G401 (cell line): ENCODE data around the gene DGUOK. TPM values are rescaled to one million over a fixed set of nuclear protein-coding genes. Genes with fewer than 3 reads are reported as not detected.
A peak's percentile ranks its signal among the peaks of the same experiment; 100 is the strongest.
"Not testable (repeated sequence)": the region's sequence is repeated elsewhere in the genome, so short reads cannot be mapped to it uniquely, and the experiment has no call there.

ENCODE experiments used
- DNase-seq: peaks from one replicate; pipeline ENCODE4 v3.0.0-alpha.2; 2015; ENCODE audit warnings: low spot score
- in situ Hi-C: cut with HindIII; loops from 2 replicates; pipeline ENCODE4 v1.10.0; 2016; ENCODE audit warnings: low sequenced_read_pairs, mixed read lengths
- total RNA-seq: library from RNA; depleted of rRNA; stranded (reverse); fragments of >200 nt; shearing (Covaris generic); gene quantifications from 2 replicates; pipeline ENCODE4 v1.2.3, GENCODE V29; 2014

The DGUOK gene
- total RNA-seq, 1 experiment from 2014 or later = 68.9 TPM

GRCh38 chr2:73897934-73898333 lies 28.7 kb upstream of the DGUOK start:
- no peak for DNase-seq
- in situ Hi-C loops = no loop called here

GRCh38 chr2:73899801-73900336 lies 26.8 kb upstream of the DGUOK start:
- in situ Hi-C loops = no loop called here
- DNase-seq = no peak

- in situ Hi-C loops = no loop called here
- DNase-seq = no peak
Observed at GRCh38 chr2:73901143-73901542, 25.5 kb upstream of the DGUOK start.

GRCh38 chr2:73902284-73902683 lies 24.4 kb upstream of the DGUOK start:
- in situ Hi-C loops = no loop called here
- DNase-seq = no peak

GRCh38 chr2:73903313-73903712 lies 23.4 kb upstream of the DGUOK start:
- DNase-seq = no peak
- in situ Hi-C loops = no loop called here

DNA sequence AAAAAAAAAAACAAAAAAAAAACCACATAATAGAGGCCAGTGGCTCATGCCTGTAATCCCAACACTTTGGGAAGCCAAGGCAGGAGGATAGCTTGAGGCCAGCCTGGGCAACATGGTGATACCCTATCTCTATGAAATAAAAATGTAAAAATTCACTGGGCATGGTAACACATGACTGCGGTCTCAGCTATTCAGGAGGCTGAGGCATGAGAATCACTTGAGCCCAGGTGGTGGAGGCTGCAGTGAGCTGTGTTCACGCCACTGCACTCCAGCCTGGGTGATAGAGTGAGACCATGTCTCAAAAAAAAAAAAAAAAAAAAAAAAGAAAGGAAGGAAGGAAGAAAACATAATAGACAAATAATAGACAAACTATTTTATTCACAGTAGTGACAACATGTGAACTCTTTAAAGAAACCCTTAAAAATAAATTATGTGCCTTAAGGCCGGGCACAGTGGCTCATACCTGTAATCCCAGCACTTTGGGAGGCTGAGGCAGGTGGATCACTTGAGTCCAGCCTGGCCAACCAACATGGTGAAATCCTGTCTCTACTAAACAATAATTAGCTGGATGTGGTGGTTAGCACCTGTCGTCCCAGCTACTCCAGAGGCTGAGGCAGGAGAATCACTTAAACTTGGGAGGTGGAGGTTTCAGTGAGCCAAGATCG lies 22.6 kb upstream of the DGUOK start:
- in situ Hi-C loops, DNase-seq: not testable (repeated sequence)

DNA sequence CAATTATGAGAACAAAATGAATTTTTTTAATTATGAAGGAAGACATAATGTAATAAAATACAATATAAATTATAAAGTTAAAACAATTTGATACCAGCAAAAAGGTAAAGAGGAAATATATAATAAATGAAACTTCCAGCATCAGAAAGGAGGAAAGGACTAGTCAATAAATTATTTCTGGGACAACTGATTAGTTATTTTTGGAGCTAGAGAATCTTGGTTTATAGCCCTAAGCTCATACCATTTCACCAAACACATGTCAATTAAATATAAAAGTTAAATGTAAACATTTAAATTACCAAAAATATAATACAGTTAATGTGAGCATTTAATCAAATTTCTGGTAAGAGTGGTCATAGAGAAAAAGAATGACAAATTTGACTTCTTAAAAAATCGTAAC lies 21.7 kb upstream of the DGUOK start:
- DNase-seq = no peak
- in situ Hi-C loops = no loop called here

- DNase-seq = no peak
- in situ Hi-C loops = no loop called here
Observed at GRCh38 chr2:73906847-73907505, 19.7 kb upstream of the DGUOK start.

DNA sequence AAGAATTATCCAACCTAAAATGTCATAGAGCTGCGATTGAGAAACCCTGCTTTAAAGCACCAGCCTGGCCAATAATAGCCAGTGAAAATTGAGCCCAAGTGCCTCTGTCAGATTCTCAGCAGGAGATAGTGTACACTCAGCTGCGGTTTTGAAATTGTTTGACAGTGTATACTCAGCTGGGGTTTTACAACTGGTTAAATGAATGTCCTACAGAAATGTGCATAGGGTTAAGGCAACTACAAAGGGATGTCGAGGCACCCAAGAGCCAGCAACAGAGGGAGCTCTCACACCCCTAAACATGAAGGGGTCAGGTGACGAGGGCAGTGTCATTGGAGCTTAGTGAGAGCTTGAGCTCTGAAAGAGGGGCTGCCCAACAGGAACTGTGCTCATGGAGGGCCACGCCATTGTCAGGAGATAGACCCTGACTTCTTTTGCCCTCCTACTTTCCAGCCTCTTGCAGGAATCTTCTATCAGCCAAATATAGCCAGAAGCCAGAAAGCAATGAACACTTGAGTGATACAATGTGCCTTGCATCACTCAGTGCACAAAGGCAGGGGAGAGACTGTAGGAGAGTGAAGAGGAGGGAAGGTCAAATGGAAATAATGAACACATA lies 18.7 kb upstream of the DGUOK start:
- DNase-seq = peak; percentile 23
- in situ Hi-C loops = no loop called here

- DNase-seq = no peak
- in situ Hi-C loops = no loop called here
Observed at GRCh38 chr2:73908689-73909652, 17.7 kb upstream of the DGUOK start.

DNA sequence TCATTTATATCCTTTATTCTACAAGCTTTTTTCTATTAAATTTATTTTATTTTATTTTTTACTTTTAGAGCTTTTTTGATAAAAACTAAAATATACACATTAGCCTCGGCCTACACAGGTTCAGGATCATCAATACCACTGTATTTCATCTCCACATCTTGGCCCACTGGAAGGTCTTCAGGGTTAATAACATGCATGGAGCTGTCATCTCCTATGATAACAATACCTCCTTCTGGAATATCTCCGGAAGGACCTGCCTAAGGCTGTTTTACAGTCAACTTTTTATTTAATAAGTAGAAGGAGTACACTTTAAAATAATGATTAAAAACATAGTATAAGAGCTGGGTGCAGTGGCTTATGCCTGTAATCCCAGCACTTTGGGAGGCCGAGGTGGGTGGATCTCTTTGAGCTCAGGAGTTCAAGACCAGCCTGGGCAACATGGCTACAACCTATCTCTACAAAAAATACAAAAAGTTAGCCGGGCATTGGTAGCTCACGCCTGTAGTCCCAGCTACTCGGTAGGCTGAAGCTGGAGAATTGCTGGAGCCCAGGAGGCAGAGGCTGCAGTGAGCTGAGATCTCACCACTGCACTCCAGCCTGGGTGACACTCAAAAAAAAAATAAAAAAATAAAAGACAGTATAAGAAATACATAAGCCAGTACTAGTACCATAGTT lies 15.7 kb upstream of the DGUOK start:
- in situ Hi-C loops = no loop called here
- no peak for DNase-seq

GRCh38 chr2:73911548-73912208 lies 15.0 kb upstream of the DGUOK start:
- no peak for DNase-seq
- in situ Hi-C loops = no loop called here

DNA sequence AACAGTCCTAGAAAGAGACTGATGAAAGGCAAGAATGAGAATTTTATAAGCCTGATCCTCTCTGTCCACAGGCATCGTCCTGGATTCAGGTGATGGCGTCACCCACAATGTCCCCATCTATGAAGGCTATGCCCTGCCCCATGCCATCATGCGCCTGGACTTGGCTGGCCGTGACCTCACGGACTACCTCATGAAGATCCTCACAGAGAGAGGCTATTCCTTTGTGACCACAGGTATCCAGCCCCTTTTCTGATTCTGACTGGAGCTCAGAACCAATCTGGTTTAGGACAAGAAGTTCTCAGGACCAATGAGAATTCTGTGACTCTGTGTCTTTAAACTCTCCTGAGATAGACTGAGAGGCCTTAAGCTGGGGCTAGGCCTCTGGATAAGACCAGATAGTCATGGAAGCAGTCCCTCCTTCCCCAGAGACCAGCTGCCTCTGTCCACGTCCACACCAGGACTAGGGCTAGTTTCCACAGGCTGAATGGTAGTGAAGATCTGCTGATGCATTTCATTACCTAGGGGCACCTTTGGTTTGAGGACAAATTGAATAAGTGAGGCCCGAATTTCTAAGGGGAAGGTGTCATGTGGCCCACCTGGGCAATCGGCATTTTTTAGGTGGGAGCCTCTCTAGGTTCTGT lies 13.1 kb upstream of the DGUOK start:
- in situ Hi-C loops = no loop called here
- DNase-seq = no peak

DNA sequence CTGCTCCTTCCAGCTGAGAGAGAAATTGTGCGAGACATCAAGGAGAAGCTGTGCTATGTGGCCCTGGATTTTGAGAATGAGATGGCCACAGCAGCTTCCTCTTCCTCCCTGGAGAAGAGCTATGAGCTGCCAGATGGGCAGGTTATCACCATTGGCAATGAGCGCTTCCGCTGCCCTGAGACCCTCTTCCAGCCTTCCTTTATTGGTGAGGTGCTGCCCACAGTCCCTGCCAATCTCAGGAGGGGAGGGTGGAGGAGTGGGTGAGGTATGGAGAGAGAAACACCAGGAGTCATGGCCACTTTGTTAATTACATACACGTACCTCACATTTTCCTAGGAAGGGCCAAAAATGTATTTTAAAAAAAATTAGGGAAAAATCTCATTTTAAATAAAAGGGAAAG lies 12.0 kb upstream of the DGUOK start:
- in situ Hi-C loops = no loop called here
- no peak for DNase-seq

DNA sequence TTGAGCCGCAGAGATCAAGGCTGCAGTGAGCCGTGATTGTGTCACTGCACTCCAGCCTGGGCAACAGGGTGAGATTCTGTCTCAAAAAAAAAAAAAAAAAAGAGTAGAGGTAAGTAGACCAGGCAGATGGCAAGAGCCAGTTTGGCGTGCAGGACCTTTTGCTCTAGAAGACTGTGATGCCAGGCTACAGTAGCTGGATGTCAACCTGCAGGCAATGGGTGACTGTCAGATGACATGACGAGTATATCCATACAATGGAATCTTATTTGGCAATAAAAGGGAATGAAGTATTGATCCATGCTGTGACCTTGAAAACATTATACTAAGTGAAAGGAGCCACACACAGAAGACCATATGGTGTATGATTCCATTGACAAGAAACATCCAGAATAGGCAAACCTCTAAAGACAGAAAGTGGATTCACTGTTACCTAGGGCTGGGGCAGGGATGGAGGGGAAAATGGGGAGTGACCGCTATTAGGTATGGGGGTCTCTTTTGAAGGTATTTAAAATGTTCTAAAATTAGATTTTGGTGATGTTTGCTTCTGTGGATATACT lies 11.2 kb upstream of the DGUOK start:
- no peak for DNase-seq
- in situ Hi-C loops = no loop called here

DNA sequence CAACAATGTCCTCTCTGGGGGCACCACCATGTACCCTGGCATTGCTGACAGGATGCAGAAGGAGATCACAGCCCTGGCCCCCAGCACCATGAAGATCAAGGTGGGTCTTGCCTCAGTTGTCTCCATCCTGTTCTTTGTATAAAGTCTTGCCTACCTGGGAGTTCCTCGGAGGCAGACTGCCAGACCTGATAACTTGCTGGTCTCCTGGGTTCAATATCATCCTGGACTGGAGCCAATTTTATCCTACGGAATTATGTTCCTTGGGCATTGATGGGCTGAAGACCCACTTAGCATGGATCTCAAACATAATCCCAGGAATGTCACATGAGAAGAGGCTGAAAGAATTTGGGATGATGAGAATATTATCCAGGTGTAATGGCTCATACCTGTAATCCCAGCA lies 10.0 kb upstream of the DGUOK start:
- in situ Hi-C loops = no loop called here
- DNase-seq = no peak

DNA sequence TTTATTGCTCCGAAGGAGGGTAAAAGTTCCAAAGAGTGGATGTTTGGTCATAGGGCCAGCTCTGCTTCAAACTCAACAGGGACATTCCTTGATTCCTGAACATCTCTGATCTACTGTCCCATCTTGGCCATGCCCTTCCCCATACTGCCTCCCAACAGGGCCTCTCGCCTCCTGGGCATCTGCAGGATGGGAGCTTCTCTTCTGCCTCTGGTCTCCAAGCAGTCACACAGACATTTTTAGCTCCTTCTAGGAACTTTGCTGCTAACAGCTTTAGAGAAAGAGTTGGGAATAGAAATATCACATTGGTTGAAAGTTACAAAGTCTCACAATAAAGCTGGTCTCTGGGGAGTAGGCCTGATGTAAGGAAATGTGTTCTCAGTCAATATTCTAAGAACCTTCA lies 9.4 kb upstream of the DGUOK start:
- in situ Hi-C loops = no loop called here
- DNase-seq = no peak
